ENCODE measurements around the gene CT47A1.
"Not testable (repeated sequence)": the region's sequence is repeated elsewhere in the genome, so short reads cannot be mapped to it uniquely, and the experiment has no call there.

The CT47A1 gene

GRCh38 chrX:120985660-120986059 is at the start of gene CT47A1:
TSS of gene CT47A1 (minus strand) at chrX:120985760. CDS start at chrX:120985529, 231 bp downstream.
- DNase-seq: not testable (repeated sequence)

DNA sequence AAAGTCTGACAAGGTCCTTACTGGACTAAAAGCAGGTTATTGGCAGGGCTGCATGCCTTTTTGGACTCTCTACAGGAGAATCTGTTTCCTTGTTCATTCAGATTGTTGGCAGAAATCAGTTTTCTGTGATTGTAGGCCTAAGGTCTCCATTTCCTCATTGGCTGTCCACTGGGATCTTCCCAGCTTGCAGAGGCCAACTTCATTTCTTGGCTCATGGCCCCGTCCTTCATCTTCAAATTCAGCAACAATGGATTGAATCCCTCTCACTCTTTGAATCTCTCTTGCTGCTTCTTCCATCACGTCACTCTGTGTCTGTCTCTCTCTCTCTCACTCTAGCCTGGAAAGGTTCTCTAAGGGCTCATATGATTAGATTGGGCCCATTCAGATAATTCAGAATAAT is 47.0 kb upstream of the CT47A1 start:
- DNase-seq: no peak

- DNase-seq: no peak
Measured at GRCh38 chrX:121030083-121030482, 44.5 kb upstream of the CT47A1 start.

DNA sequence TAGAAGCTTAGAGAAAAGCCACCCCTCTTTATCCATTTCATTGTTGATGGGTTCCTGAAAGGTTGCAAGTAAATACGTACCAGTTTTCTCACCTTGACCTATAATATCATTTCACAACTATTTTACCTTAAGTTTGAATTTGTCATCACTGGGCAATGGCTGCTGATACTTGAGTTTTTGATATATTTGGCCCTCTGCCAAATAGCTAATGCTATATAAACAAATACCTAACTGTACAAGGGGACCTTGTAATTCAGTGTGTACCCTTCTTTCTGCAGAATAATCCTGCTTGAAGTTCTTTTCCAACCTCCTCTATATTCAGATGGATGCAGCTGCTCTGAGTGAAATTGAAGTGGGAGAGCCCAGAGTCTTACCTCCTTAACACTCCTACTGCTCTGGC is 42.9 kb upstream of the CT47A1 start:
- DNase-seq: no peak

DNA sequence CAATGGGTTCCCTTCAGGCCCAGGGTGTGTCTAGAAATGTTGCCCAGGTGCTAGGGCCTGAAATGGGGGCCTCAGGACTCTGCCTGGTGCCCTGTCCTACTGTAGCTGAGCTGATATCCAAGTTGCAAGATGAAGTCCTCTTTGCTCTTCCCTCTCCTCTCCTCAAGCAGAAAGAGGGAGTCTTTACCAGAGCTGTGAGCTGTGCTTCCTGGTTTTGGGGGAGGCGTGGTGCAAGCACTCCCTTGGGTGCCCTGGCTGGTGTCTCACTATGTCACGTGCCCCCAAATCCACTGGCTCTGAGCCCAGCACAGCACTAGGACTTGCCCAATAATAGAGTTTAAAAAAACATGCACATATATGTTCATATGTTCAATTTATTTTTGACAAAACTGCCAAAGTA is 29.3 kb upstream of the CT47A1 start:
- no peak for DNase-seq

- DNase-seq: no peak
Measured at GRCh38 chrX:121013897-121014455, 28.4 kb upstream of the CT47A1 start.

DNA sequence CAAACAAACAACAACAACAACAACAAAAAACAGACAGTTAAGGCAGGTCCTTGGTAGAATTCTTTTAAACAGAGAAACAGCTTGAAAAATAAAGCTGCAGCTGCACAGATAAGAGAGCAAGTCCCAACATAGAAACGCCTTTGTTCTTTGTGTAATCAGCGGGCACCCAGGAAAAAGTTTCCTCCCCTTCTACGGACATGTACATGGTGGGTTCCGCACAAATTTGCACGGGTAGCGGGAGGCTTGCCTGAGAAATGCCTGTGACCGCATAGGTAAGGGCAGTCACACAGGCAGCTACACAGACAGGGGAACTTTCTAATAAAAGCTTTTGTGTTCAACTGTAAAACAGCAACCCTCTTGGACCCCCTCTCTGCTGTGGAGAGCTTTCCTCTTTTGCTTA is 25.7 kb upstream of the CT47A1 start:
- no peak for DNase-seq

- DNase-seq: no peak
Measured at GRCh38 chrX:121010218-121010617, 24.7 kb upstream of the CT47A1 start.

GRCh38 chrX:121009764-121010163 is 24.2 kb upstream of the CT47A1 start:
- no peak for DNase-seq

DNA sequence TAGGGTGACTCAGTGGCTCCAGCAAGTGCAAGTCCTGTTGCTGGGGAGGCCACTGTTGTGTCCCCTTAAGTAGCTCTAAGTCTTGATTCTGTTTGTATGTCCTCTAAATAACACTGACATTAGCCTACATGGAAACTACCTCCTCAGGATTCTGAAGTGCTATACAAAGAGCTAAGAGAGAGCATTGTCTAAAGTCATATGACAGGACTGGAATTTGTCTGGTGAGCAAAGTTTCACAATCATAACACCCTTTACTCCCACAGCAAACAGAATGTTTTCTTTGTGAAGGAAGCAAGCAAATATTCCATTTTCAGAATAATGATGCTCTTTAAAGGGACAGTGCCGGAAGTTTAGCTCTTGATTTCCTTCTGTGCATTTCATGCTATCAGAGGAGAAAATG is 23.4 kb upstream of the CT47A1 start:
- DNase-seq: no peak

- no peak for DNase-seq
Measured at GRCh38 chrX:121000589-121000988, 15.0 kb upstream of the CT47A1 start.

DNA sequence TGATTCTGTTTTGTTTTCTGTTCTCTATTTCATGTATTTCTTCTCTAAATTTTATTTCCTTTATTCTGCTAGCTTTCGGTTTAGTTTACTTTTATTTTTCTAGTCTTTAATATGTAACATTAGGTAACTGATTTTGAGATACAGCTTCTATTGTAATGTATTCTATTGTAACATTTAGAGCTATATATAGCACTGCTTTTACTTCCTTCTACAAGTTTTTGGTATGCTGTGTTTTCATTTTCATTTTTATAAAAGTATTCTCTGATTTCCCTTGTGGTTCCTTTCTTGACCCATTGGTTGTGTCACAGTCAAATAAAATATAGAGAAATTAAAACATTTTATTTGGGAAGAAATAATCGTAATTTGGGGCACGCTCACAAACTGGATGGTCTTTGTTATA is 13.9 kb upstream of the CT47A1 start:
- DNase-seq: no peak

- DNase-seq: not testable (repeated sequence)
Measured at GRCh38 chrX:120956500-120956899, 29.1 kb downstream of the CT47A1 start, which contains the start of gene CT47A7. TSS of gene CT47A7 (minus strand) at chrX:120956600. CDS start at chrX:120956345, 255 bp downstream.

Data from NCI-H1048 (cell line).